ENCODE measurements around the gene PDE8A. TPM values are rescaled to one million over a fixed set of nuclear protein-coding genes. Genes with fewer than 3 reads are reported as not detected.

PDE8A gene
- total and polyA plus RNA-seq, 2 donors (not counting 1 experiment from before 2014, with no cell fraction given), result 17.4 to 51.1 TPM

- no peak overlapping the region for H3K27ac ChIP-seq (ENCODE audit: low read length in 2 of 2)
- CTCF ChIA-PET, result interaction anchor here (1.7 kb wide), 1 partner anchor 10 kb away, joined by 5 read pairs; no protein-coding TSS in a partner anchor
- TF ChIP-seq CTCF (IDR thresholded peaks at IDR 0.05), result no peak
- no peak for TF ChIP-seq EZH2 (IDR thresholded peaks at IDR 0.05; ENCODE audit: borderline replicate concordance, insufficient read depth, low read depth, low read length, poor library complexity, severe bottlenecking)
- no peaks in the 10 kb centered on the region for H3K9me3 ChIP-seq (ENCODE audit: control extremely low read depth in 1 of 3, control insufficient read depth in 2 of 3, insufficient read depth in 1 of 3, low read length in 2 of 3)
- H3K4me2 ChIP-seq (replicated peaks; ENCODE audit: low read depth, low read length, poor library complexity, severe bottlenecking), result no peak overlapping the region
- H4K20me1 ChIP-seq (ENCODE audit: control insufficient read depth, insufficient read depth, low read length, poor library complexity, severe bottlenecking), result peaks cover 29% of the 10 kb centered on the region
- Mint-ChIP-seq H3K27me3 (no peaks in the 10 kb centered on the region), H3K4me1 (peaks cover 46% of the 10 kb centered on the region), H3K4me3 (no peak overlapping the region), H3K27ac (no peak overlapping the region), H3K9me3 (ENCODE audit: insufficient read depth) (no peaks in the 10 kb centered on the region)
- DNase-seq (no peak), ATAC-seq (ENCODE audit: low read depth) (no peak)
- H3K36me3 ChIP-seq (replicated peaks in 1 of 2; ENCODE audit: control extremely low read depth in 1 of 2, control insufficient read depth in 1 of 2, extremely low read depth in 1 of 2, insufficient read depth in 2 of 2, low read length in 1 of 2), result no peaks in the 10 kb centered on the region
- peaks cover 88% of the 10 kb centered on the region for H3K79me2 ChIP-seq (ENCODE audit: control insufficient read depth, insufficient read depth, low read length)
- H2AFZ ChIP-seq (ENCODE audit: insufficient read depth, low read depth, low read length, poor library complexity, severe bottlenecking), result no peak overlapping the region
- H3K4me3 ChIP-seq (ENCODE audit: control extremely low read depth in 1 of 5, extremely low read depth in 1 of 5, insufficient read depth in 1 of 5, low read depth in 2 of 5, low read length in 4 of 5), result no peak overlapping the region
- H3K9ac ChIP-seq (ENCODE audit: low read length), result no peak overlapping the region
- H3K27me3 ChIP-seq (replicated peaks in 1 of 4; ENCODE audit: control extremely low read depth in 1 of 4, control insufficient read depth in 3 of 4, insufficient read depth in 4 of 4, low read length in 3 of 4), result no peaks in the 10 kb centered on the region
- intact Hi-C loops (cut with micrococcal nuclease), result no loop called here
- H3K4me1 ChIP-seq (ENCODE audit: control insufficient read depth in 2 of 2, insufficient read depth in 2 of 2, low read length in 2 of 2), result peaks cover 25 to 37% of the 10 kb centered on the region in 2 donors
- POLR2A ChIA-PET, result no interaction called here
Measured at GRCh38 chr15:85000189-85000864, 18.7 kb downstream of the PDE8A start.

- POLR2A ChIA-PET, result no interaction called here
- DNase-seq (no peak), ATAC-seq (ENCODE audit: low read depth) (no peak)
- CTCF ChIA-PET, result no interaction called here
- Histone ChIP-seq H3K27ac (ENCODE audit: low read length in 2 of 2) (no peak overlapping the region), H3K27me3 (replicated peaks in 1 of 4; ENCODE audit: control extremely low read depth in 1 of 4, control insufficient read depth in 3 of 4, insufficient read depth in 4 of 4, low read length in 3 of 4) (no peaks in the 10 kb centered on the region), H3K4me1 (ENCODE audit: control insufficient read depth in 2 of 2, insufficient read depth in 2 of 2, low read length in 2 of 2) (peaks cover 25 to 37% of the 10 kb centered on the region in 2 donors), H3K4me3 (ENCODE audit: control extremely low read depth in 1 of 5, extremely low read depth in 1 of 5, insufficient read depth in 1 of 5, low read depth in 2 of 5, low read length in 4 of 5) (no peak overlapping the region), H3K4me2 (replicated peaks; ENCODE audit: low read depth, low read length, poor library complexity, severe bottlenecking) (no peak overlapping the region), H2AFZ (ENCODE audit: insufficient read depth, low read depth, low read length, poor library complexity, severe bottlenecking) (no peak overlapping the region), H4K20me1 (ENCODE audit: control insufficient read depth, insufficient read depth, low read length, poor library complexity, severe bottlenecking) (peaks cover 29% of the 10 kb centered on the region), H3K9me3 (ENCODE audit: control extremely low read depth in 1 of 3, control insufficient read depth in 2 of 3, insufficient read depth in 1 of 3, low read length in 2 of 3) (no peaks in the 10 kb centered on the region), H3K36me3 (replicated peaks in 1 of 2; ENCODE audit: control extremely low read depth in 1 of 2, control insufficient read depth in 1 of 2, extremely low read depth in 1 of 2, insufficient read depth in 2 of 2, low read length in 1 of 2) (no peaks in the 10 kb centered on the region), H3K9ac (ENCODE audit: low read length) (no peak overlapping the region), H3K79me2 (ENCODE audit: control insufficient read depth, insufficient read depth, low read length) (peaks cover 88% of the 10 kb centered on the region)
- Mint-ChIP-seq H3K27me3 (no peaks in the 10 kb centered on the region), H3K4me1 (peaks cover 48% of the 10 kb centered on the region), H3K9me3 (ENCODE audit: insufficient read depth) (no peaks in the 10 kb centered on the region), H3K4me3 (no peak overlapping the region), H3K27ac (no peak overlapping the region)
- intact Hi-C loops (cut with micrococcal nuclease), result no loop called here
- TF ChIP-seq EZH2 (IDR thresholded peaks at IDR 0.05; ENCODE audit: borderline replicate concordance, insufficient read depth, low read depth, low read length, poor library complexity, severe bottlenecking) (no peak), CTCF (IDR thresholded peaks at IDR 0.05) (no peak)
- WGBS (ENCODE audit: insufficient coverage), result 100% methylated on average over 1 of the region's 5 CpGs
Measured at GRCh38 chr15:85000937-85001336, 19.3 kb downstream of the PDE8A start.

Measured in B cell (primary cell).